ENCODE measurements around the gene RARS2. TPM values are rescaled to one million over a fixed set of nuclear protein-coding genes. Genes with fewer than 3 reads are reported as not detected.
"Not testable (repeated sequence)": the region's sequence is repeated elsewhere in the genome, so short reads cannot be mapped to it uniquely, and the experiment has no call there.

RARS2 gene
- total and polyA plus RNA-seq, 2 of the 8 experiments (the other 6 are each of a cell fraction or from before 2014, with no cell fraction given): 10.2 to 40.5 TPM

DNA sequence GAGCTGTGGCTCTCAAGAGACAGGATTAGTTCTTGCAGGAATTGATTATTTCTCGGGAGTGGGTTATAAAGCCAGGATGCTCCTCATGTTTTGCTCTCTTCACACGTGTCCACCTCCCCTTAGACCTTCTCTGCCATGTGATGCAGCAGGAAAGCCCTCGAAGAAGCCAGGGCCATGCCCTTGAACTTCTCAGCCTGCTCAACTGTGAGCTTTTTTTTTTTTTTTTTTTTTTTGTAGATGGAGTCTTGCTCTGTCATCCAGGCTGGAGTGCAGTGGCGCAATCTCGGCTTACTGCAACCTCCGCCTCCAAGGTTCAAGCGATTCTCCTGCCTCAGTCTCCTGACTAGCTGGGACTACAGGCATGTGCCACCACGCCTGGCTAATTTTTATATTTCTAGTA lies 100.5 kb downstream of the RARS2 start:
- H4K8ac ChIP-seq (ENCODE audit: extremely low read depth, insufficient read depth, low read length); H3K4ac ChIP-seq (replicated peaks; ENCODE audit: insufficient read length, low read depth, low read length); DNase-seq (ENCODE audit: low read depth in 1 of 2, low spot score in 2 of 2); H3K23me2 ChIP-seq (ENCODE audit: low read depth, low read length); FAIRE-seq; H3K27me3 ChIP-seq (replicated peaks in 1 of 4; ENCODE audit: control insufficient read depth in 3 of 4, extremely low read depth in 1 of 4, insufficient read depth in 3 of 4, low read length in 3 of 4); H2AFZ ChIP-seq (ENCODE audit: low read length); H3K4me2 ChIP-seq (ENCODE audit: insufficient read depth in 1 of 2, low read depth in 2 of 2, low read length in 2 of 2); H4K91ac ChIP-seq (replicated peaks; ENCODE audit: insufficient read length, low read length); H3K4me1 ChIP-seq (replicated peaks in 1 of 4; ENCODE audit: control insufficient read depth in 3 of 4, insufficient read depth in 4 of 4, low read length in 3 of 4); H2BK120ac ChIP-seq (replicated peaks; ENCODE audit: low read depth, low read length); H2BK15ac ChIP-seq (ENCODE audit: low read length); H3K4me3 ChIP-seq (ENCODE audit: extremely low read depth in 1 of 4, insufficient read depth in 2 of 4, low read depth in 3 of 4, low read length in 4 of 4); H3K79me2 ChIP-seq (ENCODE audit: control insufficient read depth in 1 of 2, insufficient read depth in 2 of 2, low read length in 2 of 2); H3K23ac ChIP-seq (ENCODE audit: insufficient read length); H3K9me3 ChIP-seq (ENCODE audit: insufficient read depth in 2 of 2, low read depth in 1 of 2, low read length in 1 of 2); H4K5ac ChIP-seq (ENCODE audit: insufficient read length, low read depth, low read length); H2BK5ac ChIP-seq (ENCODE audit: low read depth, low read length); H2BK12ac ChIP-seq (ENCODE audit: low read depth, low read length); H3K56ac ChIP-seq (replicated peaks; ENCODE audit: insufficient read length, low read depth, low read length); H3K9ac ChIP-seq (replicated peaks in 1 of 4; ENCODE audit: extremely low read depth in 1 of 4, low read depth in 3 of 4, low read length in 3 of 4); H2BK20ac ChIP-seq (ENCODE audit: low read length); H4K20me1 ChIP-seq (replicated peaks in 1 of 2; ENCODE audit: control insufficient read depth in 1 of 2, insufficient read depth in 2 of 2, low read length in 2 of 2); H3K14ac ChIP-seq (ENCODE audit: insufficient read length); H2AK5ac ChIP-seq (ENCODE audit: low read depth, low read length); H3K36me3 ChIP-seq (ENCODE audit: control insufficient read depth in 2 of 4, insufficient read depth in 4 of 4, low read length in 3 of 4); H3K27ac ChIP-seq (ENCODE audit: low read depth, low read length); H3K18ac ChIP-seq (ENCODE audit: extremely low read depth, low read length); H3K79me1 ChIP-seq (ENCODE audit: low read depth, low read length): not testable (repeated sequence)
- WGBS, 2 experiments (ENCODE audit: extremely low coverage in 1 of 2, insufficient coverage in 1 of 2, insufficient read length in 1 of 2, insufficient replicate concordance in 2 of 2, low coverage in 1 of 2, low lambda C conversion rate in 2 of 2, missing lambda C conversion rate in 1 of 2): 96% methylated on average over 6 of the region's 8 CpGs; no CpG with 5 or more reads in 1 of the 2 experiments
- CTCF ChIA-PET (ENCODE audit: partially characterized antibody): interaction anchor here (0.9 to 1.7 kb wide), 2 partner anchors 12 to 98 kb away, joined by 3 read pairs; no protein-coding TSS in a partner anchor
- POLR2A ChIA-PET (ENCODE audit: partially characterized antibody): interaction anchor here (0.6 to 0.7 kb wide), 2 partner anchors 183 to 368 kb away, joined by 3 to 4 read pairs; no protein-coding TSS in a partner anchor

Measured in H1 (cell line).